NCI-H510A (cell line): Measurements from ENCODE around the gene SENP5.

ENCODE experiments used
- DNase-seq: peaks from one replicate; lab custom pipeline; 2025; lab: John Stamatoyannopoulos, UW

SENP5 gene

GRCh38 chr3:196968233-196969133 lies 100.8 kb downstream of the SENP5 start, which contains the start of gene PIGZ:
Gene PIGZ, minus strand, starts transcription at chr3:196968833. Its CDS starts 16,802 bp downstream, at chr3:196952031.
- DNase-seq, result peak; percentile 39

- no peak for DNase-seq
Measured at GRCh38 chr3:196969134-196969659, 101.5 kb downstream of the SENP5 start.

GRCh38 chr3:196969660-196970546 lies 102.2 kb downstream of the SENP5 start:
- DNase-seq, result peak; percentile 40

GRCh38 chr3:196970547-196971093 lies 102.9 kb downstream of the SENP5 start:
- no peak for DNase-seq

- no peak for DNase-seq
Measured at GRCh38 chr3:196971094-196971698, 103.5 kb downstream of the SENP5 start.

GRCh38 chr3:196974661-196975060 lies 106.9 kb downstream of the SENP5 start:
- no peak for DNase-seq

- DNase-seq, result no peak
Measured at GRCh38 chr3:196975349-196975748, 107.6 kb downstream of the SENP5 start.

GRCh38 chr3:196976941-196977340 lies 109.2 kb downstream of the SENP5 start:
- no peak for DNase-seq

GRCh38 chr3:196979545-196979944 lies 111.8 kb downstream of the SENP5 start:
- DNase-seq, result no peak

GRCh38 chr3:196981657-196982056 lies 113.9 kb downstream of the SENP5 start:
- DNase-seq, result no peak

- DNase-seq, result no peak
Measured at GRCh38 chr3:196983186-196983585, 115.5 kb downstream of the SENP5 start.
